Spleen (tissue), 11 donors: ENCODE measurements around the gene FGD5. TPM values are rescaled to one million over a fixed set of nuclear protein-coding genes. Genes with fewer than 3 reads are reported as not detected.

Experiments used
- DNase-seq: peaks from one replicate; pipeline ENCODE4 v3.0.0-alpha.2; 2020
- H3K27ac ChIP-seq, 8 donors: fragments of 200-600 bp; sonication (generic) in 7 of 8; 1 replicate in 4 of 8; 2 replicates in 4 of 8; pipeline versions ENCODE4 v1.5.0 to v1.8.0; 2016 to 2021; ENCODE audit warnings: inconsistent platforms in 4 of 8, mild to moderate bottlenecking in 4 of 8, moderate library complexity in 1 of 8
- H3K27me3 ChIP-seq, 7 donors: fragments of 200-600 bp; sonication (generic) in 6 of 7; replicated peaks in 1 of 7; 1 replicate in 4 of 7; 2 replicates in 3 of 7; pipeline versions ENCODE4 v1.5.0 to v1.8.0; 2016 to 2021; ENCODE audit warnings: inconsistent platforms in 3 of 7, mild to moderate bottlenecking in 1 of 7
- H3K36me3 ChIP-seq, 6 donors: fragments of 200-600 bp; sonication (generic) in 5 of 6; 1 replicate in 4 of 6; 2 replicates in 2 of 6; pipeline versions ENCODE4 v1.5.0 to v1.8.0; 2016 to 2021; ENCODE audit warnings: inconsistent platforms in 2 of 6
- H3K4me1 ChIP-seq, 6 donors: fragments of 200-600 bp; sonication (generic) in 5 of 6; 1 replicate in 3 of 6; 2 replicates in 3 of 6; pipeline versions ENCODE4 v1.5.0 to v1.8.0; 2016 to 2021; ENCODE audit warnings: inconsistent platforms in 3 of 6
- H3K4me3 ChIP-seq, 8 donors: fragments of 200-600 bp; sonication (generic) in 7 of 8; 1 replicate in 4 of 8; 2 replicates in 4 of 8; pipeline versions ENCODE4 v1.5.0 to v1.8.0; 2016 to 2021; ENCODE audit warnings: inconsistent platforms in 4 of 8, mild to moderate bottlenecking in 4 of 8, moderate library complexity in 2 of 8
- H3K9me3 ChIP-seq, 8 donors: fragments of 200-600 bp; sonication (generic) in 7 of 8; 1 replicate in 4 of 8; 2 replicates in 4 of 8; pipeline versions ENCODE4 v1.5.0 to v1.8.0; 2016 to 2021; ENCODE audit warnings: inconsistent platforms in 4 of 8
- CTCF ChIP-seq, 11 experiments: fragments of 200-600 bp in 7 of 11; fragments of 450-650 bp in 4 of 11; sonication (generic) in 4 of 11; IDR thresholded peaks in 8 of 11; conservative IDR thresholded peaks in 3 of 11; 1 replicate in 7 of 11; 2 replicates in 4 of 11; pipeline versions ENCODE4 v1.4.0 to v1.8.0; 2016 to 2021; ENCODE audit warnings: antibody characterized with exemption in 11 of 11, inconsistent platforms in 4 of 11, mild to moderate bottlenecking in 1 of 11
- POLR2A ChIP-seq, 3 donors: fragments of 450-650 bp; IDR thresholded peaks; one replicate each; pipeline ENCODE4 v1.5.1; 2017; ENCODE audit warnings: antibody characterized with exemption in 3 of 3, mild to moderate bottlenecking in 1 of 3
- POLR2AphosphoS5 ChIP-seq, 3 donors: sonication (generic); formaldehyde crosslinking; IDR thresholded peaks; one replicate each; pipeline ENCODE4 v1.5.1; 2017; ENCODE audit warnings: antibody characterized with exemption in 3 of 3
- WGBS, 5 donors: extraction: QIAGEN DNeasy Blood & Tissue Kit in 3 of 5; methylation state at CpG; one replicate each; pipeline versions ENCODE4 v1.1.5 to v1.1.7; 2013 to 2018; 5-methylcytosine and 5-hydroxymethylcytosine counted together
- intact Hi-C: fragments of 100-400 bp; cut with DNase I; formaldehyde crosslinking; loops from one replicate; pipeline ENCODE4 v1.15.0; 2023; ENCODE audit warnings: low total_unique reads
- polyA plus RNA-seq, 3 donors: library from polyadenylated mRNA; stranded (reverse); fragments of 200-250 nt; gene quantifications; one replicate each; pipeline ENCODE4 v1.2.1, GENCODE V29; 2013
- total RNA-seq, 7 donors: library from RNA; depleted of rRNA in 3 of 7; stranded (reverse); fragments of >200 nt in 3 of 7; fragmentation: NEBNext Ultra II Directional in 4 of 7; extraction: Animal tissue kit (Norgen Biotek cat#: 25700) in 4 of 7; gene quantifications; one replicate each; pipeline versions ENCODE4 v1.1.0 to v1.2.1, GENCODE V29; 2016 to 2021
- donor health status: healthy with polysubstance abuse.
- donor health status: DM: no; HTN: no; CAD: no; lungs with moderate emphysema.
- donor health status: DM: no; HTN: no; CAD: no.
- donor health status: Bipolar disorder and iron deficiency.
- donor health status: healthy.
- donor health status: DM: no; HTN: no; CAD: no.
- donor health status: DM: yes; HTN: yes; CAD: no.

The FGD5 gene
- total and polyA plus RNA-seq, 10 donors, result 6.0 to 145 (median 63.8) TPM

DNA sequence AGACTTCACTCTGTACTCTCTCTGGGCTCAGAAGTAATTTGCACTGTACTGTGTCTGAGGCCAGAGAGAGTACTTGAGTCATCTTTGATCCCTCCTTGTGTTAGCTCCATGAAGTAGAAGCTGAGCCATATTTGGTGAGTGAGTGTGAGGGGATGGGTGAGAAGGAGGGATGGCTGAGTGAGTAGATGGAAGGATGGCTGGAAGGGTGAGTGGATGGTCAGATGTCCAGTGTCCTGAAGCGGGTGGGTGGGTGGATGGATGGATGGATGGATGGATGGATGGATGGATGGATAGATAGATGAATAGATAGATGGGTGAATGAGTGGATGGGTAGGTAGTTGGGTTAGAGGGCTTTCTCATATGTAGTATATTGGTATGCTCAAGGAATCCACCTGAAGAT lies 39.3 kb downstream of the FGD5 start:
- Histone ChIP-seq H3K4me1 (peaks cover 12 to 35% (median 26%) of the 10 kb centered on the region in 6 donors), H3K4me3 (no peak overlapping the region), H3K9me3 (peaks cover 0 to 6% (median 0%) of the 10 kb centered on the region in 8 donors), H3K27ac (no peak overlapping the region), H3K36me3 (no peaks in the 10 kb centered on the region), H3K27me3 (no peaks in the 10 kb centered on the region)
- DNase-seq, result no peak
- TF ChIP-seq CTCF (IDR thresholded peaks at IDR 0.05 in 8 of 11, conservative IDR thresholded peaks at IDR 0.05 in 3 of 11) (no peak), POLR2A (IDR thresholded peaks at IDR 0.05) (no peak), POLR2AphosphoS5 (IDR thresholded peaks at IDR 0.05) (no peak)
- WGBS, 5 donors, result 71 to 91% (median 87%) methylated on average over 1 of the region's 1 CpG
- intact Hi-C loops, result no loop called here

DNA sequence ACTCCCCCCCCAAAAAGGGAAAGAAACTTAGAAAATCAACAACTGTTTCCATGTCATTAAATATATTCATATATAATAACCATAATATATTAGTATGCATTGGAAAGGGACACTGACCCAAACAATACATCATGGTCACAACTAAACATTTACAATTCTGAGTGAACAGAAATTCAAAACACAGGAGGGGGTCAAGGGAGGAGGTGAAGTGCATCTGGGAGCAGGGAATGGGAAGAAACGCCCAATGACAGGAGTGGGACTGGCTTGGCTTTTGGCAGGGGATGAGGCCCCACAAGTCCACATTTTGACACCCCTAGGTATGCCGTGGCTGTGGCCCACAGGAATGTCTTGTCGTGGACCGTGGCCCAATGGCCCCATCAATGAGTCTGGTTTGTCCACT lies 41.1 kb downstream of the FGD5 start:
- Histone ChIP-seq H3K4me3 (no peak overlapping the region), H3K27me3 (no peaks in the 10 kb centered on the region), H3K27ac (peak overlapping the region in 2 of 8 donors; percentile 47 to 72), H3K9me3 (peaks cover 0 to 6% (median 0%) of the 10 kb centered on the region in 8 donors), H3K36me3 (peaks cover 0 to 9% (median 0%) of the 10 kb centered on the region in 6 donors), H3K4me1 (peaks cover 13 to 47% (median 32%) of the 10 kb centered on the region in 6 donors)
- TF ChIP-seq POLR2A (IDR thresholded peaks at IDR 0.05) (no peak), POLR2AphosphoS5 (IDR thresholded peaks at IDR 0.05) (no peak), CTCF (IDR thresholded peaks at IDR 0.05 in 8 of 11, conservative IDR thresholded peaks at IDR 0.05 in 3 of 11) (no peak)
- WGBS, 5 donors, result 74 to 91% (median 85%) methylated on average over 4 of the region's 4 CpGs
- DNase-seq, result no peak
- intact Hi-C loops, result no loop called here

GRCh38 chr3:14861031-14861430 lies 42.3 kb downstream of the FGD5 start:
- peaks cover 13 to 49% (median 33%) of the 10 kb centered on the region in 6 donors for H3K4me1 ChIP-seq
- H3K36me3 ChIP-seq, result peaks cover 0 to 18% (median 0%) of the 10 kb centered on the region in 6 donors
- H3K4me3 ChIP-seq, result no peak overlapping the region
- intact Hi-C loops, result no loop called here
- 36 to 54% (median 46%) methylated on average over 7 of the region's 7 CpGs for WGBS, 5 donors
- DNase-seq, result peak; percentile 16
- no peak for TF ChIP-seq POLR2AphosphoS5 (IDR thresholded peaks at IDR 0.05)
- no peak for TF ChIP-seq CTCF (IDR thresholded peaks at IDR 0.05 in 8 of 11, conservative IDR thresholded peaks at IDR 0.05 in 3 of 11)
- TF ChIP-seq POLR2A (IDR thresholded peaks at IDR 0.05), result no peak
- no peaks in the 10 kb centered on the region for H3K27me3 ChIP-seq
- peak overlapping the region in 7 of 8 donors; percentile 35 to 72 (median 66) for H3K27ac ChIP-seq
- H3K9me3 ChIP-seq, result peaks cover 0 to 5% (median 0%) of the 10 kb centered on the region in 8 donors

DNA sequence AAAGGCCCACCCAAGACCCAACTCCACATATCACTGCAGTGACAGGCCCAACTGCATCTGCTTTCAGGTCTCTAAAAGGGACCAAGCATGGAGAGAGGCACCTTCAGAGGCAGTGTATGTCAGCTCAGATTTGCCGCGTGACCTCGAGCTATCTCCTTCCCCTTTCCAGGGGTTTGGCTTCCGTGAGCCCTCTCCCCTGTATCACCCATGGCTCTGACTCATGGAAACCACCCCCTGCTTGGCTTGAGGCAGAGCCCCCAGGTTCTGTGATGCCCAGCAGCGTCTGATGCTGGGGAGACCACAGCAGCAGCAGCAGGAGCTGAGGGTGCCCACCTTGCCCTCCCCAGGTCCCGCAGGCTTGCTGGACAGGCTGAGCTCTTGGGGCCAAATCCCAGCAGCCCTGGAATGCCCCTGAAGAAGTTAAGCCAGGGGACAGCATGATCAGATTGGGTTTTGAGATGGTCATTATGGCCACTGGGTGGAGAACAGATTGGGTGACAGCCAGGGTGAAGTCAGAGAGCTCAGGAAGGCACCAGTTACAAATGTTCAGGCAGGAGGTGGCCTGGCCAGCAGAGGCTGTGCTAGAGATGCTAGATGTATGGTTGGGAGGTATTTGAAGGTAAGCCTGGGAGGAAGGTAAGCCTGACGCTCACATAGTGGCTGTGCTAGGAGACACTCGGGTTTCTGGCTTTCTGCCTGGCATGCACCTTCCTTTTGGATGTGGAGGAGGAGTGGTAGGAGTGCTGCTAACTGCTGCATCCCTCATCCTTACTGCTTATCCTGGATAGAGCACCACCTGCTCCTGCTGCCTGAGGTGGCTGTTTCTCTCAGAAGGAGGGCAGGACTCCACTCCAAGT lies 42.9 kb downstream of the FGD5 start:
- DNase-seq, result peak; percentile 63
- no peaks in the 10 kb centered on the region for H3K9me3 ChIP-seq
- H3K36me3 ChIP-seq, result peaks cover 0 to 18% (median 0%) of the 10 kb centered on the region in 6 donors
- intact Hi-C loops, result no loop called here
- TF ChIP-seq POLR2A (IDR thresholded peaks at IDR 0.05), result no peak
- peak in 2 of 3 donors; percentile 4 to 25 for TF ChIP-seq POLR2AphosphoS5 (IDR thresholded peaks at IDR 0.05)
- peak in 3 of 11 experiments; percentile 12 to 24 (median 12) for TF ChIP-seq CTCF (IDR thresholded peaks at IDR 0.05 in 8 of 11, conservative IDR thresholded peaks at IDR 0.05 in 3 of 11)
- H3K4me3 ChIP-seq, result no peak overlapping the region
- peak overlapping the region in 7 of 8 donors; percentile 35 to 72 (median 66) for H3K27ac ChIP-seq
- WGBS, 5 donors, result 59 to 77% (median 67%) methylated on average over 7 to 8 of the region's 8 CpGs
- H3K4me1 ChIP-seq, result peaks cover 13 to 56% (median 36%) of the 10 kb centered on the region in 6 donors
- no peaks in the 10 kb centered on the region for H3K27me3 ChIP-seq
